Glutamatergic neuron (in vitro differentiated cells): ENCODE measurements around the gene CLOCK. TPM values are rescaled to one million over a fixed set of nuclear protein-coding genes. Genes with fewer than 3 reads are reported as not detected.
A peak's percentile ranks its signal among the peaks of the same experiment; 100 is the strongest.

Experiments
- DNase-seq: peaks from one replicate; pipeline ENCODE4 v3.0.0; 2022
- H3K27ac Mint-ChIP-seq: one replicate; pipeline ENCODE4 v1.8.0; 2020; ENCODE audit warnings: mild to moderate bottlenecking, mixed read lengths, inconsistent platforms; ENCODE audit not compliant: unreplicated experiment
- H3K27me3 Mint-ChIP-seq: one replicate; pipeline ENCODE4 v1.8.0; 2020; ENCODE audit warnings: mild to moderate bottlenecking, moderate library complexity, mixed read lengths, inconsistent platforms; ENCODE audit not compliant: unreplicated experiment
- H3K36me3 Mint-ChIP-seq: one replicate; pipeline ENCODE4 v1.8.0; 2020; ENCODE audit warnings: mild to moderate bottlenecking, mixed read lengths, inconsistent platforms; ENCODE audit not compliant: unreplicated experiment
- H3K4me1 Mint-ChIP-seq: one replicate; pipeline ENCODE4 v1.8.0; 2020; ENCODE audit warnings: mild to moderate bottlenecking, low read depth, mixed read lengths, inconsistent platforms; ENCODE audit not compliant: unreplicated experiment
- H3K4me3 Mint-ChIP-seq: one replicate; pipeline ENCODE4 v1.8.0; 2020; ENCODE audit warnings: mild to moderate bottlenecking, mixed read lengths, inconsistent platforms; ENCODE audit not compliant: unreplicated experiment
- H3K9me3 Mint-ChIP-seq: one replicate; pipeline ENCODE4 v1.8.0; 2020; ENCODE audit warnings: mild to moderate bottlenecking, moderate library complexity, mixed read lengths, inconsistent platforms; ENCODE audit not compliant: unreplicated experiment
- total RNA-seq: library from RNA; stranded (reverse); fragmentation: NEBNext Ultra II Directional; extraction: Animal tissue kit (Norgen Biotek cat#: 25700); gene quantifications from one replicate; pipeline ENCODE4 v1.2.1, GENCODE V29; 2021; ENCODE audit not compliant: unreplicated experiment
- TF ChIP-seq, protein P1 (sequence below): fragments of 200-600 bp; sonication (generic); IDR thresholded peaks from one replicate; pipeline ENCODE4 v1.5.0; 2021; ENCODE audit not compliant: partially characterized antibody, unreplicated experiment

The CLOCK gene
- total RNA-seq, 1 donor from 2014 or later = 7.6 TPM

DNA sequence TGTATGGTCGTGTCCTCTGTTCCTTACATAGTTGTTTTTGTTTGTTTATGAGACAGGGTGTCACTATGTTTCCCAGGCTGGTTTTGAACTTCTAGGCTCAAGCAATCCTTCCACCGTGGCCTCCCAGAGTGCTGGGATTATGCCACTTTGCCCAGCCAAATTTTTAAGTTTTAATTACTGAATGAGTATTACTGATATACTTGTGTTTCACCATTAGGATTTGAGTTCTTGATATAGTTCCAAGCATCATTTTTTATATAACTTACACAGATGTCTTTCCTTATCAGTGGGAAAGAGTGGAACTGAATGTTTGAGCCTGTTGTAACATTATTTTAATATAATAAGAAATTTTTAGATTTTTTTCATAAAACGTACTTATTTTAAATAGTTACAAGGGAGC lies 130.5 kb downstream of the CLOCK start:
- DNase-seq = no peak
- Mint-ChIP-seq H3K9me3 (no peaks in the 10 kb centered on the region), H3K4me1 (no peaks in the 10 kb centered on the region), H3K27ac (no peak overlapping the region), H3K27me3 (no peaks in the 10 kb centered on the region), H3K36me3 (no peaks in the 10 kb centered on the region), H3K4me3 (no peak overlapping the region)
- TF ChIP-seq, protein P1, sequence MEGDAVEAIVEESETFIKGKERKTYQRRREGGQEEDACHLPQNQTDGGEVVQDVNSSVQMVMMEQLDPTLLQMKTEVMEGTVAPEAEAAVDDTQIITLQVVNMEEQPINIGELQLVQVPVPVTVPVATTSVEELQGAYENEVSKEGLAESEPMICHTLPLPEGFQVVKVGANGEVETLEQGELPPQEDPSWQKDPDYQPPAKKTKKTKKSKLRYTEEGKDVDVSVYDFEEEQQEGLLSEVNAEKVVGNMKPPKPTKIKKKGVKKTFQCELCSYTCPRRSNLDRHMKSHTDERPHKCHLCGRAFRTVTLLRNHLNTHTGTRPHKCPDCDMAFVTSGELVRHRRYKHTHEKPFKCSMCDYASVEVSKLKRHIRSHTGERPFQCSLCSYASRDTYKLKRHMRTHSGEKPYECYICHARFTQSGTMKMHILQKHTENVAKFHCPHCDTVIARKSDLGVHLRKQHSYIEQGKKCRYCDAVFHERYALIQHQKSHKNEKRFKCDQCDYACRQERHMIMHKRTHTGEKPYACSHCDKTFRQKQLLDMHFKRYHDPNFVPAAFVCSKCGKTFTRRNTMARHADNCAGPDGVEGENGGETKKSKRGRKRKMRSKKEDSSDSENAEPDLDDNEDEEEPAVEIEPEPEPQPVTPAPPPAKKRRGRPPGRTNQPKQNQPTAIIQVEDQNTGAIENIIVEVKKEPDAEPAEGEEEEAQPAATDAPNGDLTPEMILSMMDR = no peak

DNA sequence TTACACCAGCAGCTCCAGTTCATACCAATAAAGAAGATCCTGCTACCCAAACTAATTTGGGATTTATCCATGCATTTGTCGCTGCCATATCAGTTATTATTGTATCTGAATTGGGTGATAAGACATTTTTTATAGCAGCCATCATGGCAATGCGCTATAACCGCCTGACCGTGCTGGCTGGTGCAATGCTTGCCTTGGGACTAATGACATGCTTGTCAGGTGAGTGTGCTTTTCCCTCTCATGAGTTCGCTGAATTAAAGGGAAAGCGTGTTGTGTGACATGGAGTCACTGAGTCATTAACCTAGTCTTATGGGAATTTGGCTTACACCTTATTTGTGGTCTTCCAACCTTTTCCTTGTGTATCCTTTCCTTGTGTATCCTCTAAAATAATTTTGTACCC lies 135.1 kb downstream of the CLOCK start:
- no peak for DNase-seq
- peaks cover 17% of the 10 kb centered on the region for H3K4me1 Mint-ChIP-seq
- no peaks in the 10 kb centered on the region for H3K36me3 Mint-ChIP-seq
- no peaks in the 10 kb centered on the region for H3K9me3 Mint-ChIP-seq
- TF ChIP-seq, protein P1 = no peak
- H3K4me3 Mint-ChIP-seq = no peak overlapping the region
- H3K27me3 Mint-ChIP-seq = no peaks in the 10 kb centered on the region
- no peak overlapping the region for H3K27ac Mint-ChIP-seq

DNA sequence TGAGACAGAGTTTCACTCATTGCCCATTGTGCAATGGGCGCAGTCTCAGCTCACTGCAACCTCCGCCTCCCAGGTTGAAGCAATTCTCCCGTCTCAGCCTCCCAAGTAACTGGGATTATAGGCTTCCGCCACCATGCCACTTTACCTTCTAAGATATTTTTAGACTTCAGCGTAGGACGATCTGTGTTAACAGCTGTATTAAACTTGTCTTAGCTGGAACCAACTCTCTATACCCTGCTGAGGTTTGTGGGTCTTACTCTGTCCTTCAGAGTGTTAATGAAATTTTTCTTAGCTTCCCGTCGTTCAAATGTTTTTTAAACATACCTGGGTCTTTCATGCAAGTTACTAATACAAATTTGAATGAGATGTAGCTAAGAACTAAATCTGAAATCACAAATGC lies 136.3 kb downstream of the CLOCK start:
- H3K27me3 Mint-ChIP-seq = peaks cover 3% of the 10 kb centered on the region
- H3K27ac Mint-ChIP-seq = no peak overlapping the region
- no peaks in the 10 kb centered on the region for H3K36me3 Mint-ChIP-seq

DNA sequence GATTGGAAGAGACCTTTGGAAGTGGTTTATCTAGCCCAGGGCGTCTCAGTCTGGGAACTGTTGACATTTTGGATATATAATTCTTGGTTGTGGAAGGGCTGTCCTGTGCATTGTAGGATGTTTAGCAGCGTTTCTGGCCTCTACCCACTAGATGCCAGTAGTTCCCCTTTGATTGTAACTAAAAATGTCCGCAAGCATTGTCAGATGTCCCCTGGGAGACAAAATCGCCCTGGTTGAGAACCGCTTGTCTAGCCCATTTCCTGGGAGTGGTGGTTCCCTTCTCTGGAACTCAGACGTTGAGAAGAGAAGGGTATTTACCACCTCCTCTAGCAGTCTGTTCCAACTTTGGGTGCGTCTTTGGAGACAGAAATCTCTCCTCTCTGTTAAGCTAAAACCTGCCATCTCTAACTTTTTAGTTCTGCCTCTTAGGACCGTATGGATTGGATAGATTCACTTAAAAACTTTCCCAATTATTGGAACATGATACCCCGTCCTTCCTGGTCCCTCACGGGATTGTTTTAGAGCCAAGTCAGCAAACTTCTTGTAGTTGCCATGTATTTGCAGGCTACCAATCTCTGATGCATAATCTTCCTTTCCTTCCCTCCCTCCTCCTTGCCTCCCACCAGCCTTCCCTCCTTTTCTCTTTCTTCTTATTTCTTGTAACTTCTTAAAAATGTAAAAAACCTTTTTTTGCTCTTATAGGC lies 137.1 kb downstream of the CLOCK start:
- TF ChIP-seq, protein P1 = no peak
- DNase-seq = peak; percentile 49
- Mint-ChIP-seq H3K4me3 (peak overlapping the region; percentile 35), H3K27me3 (peaks cover 3% of the 10 kb centered on the region), H3K9me3 (no peaks in the 10 kb centered on the region), H3K36me3 (no peaks in the 10 kb centered on the region), H3K4me1 (peaks cover 19% of the 10 kb centered on the region), H3K27ac (no peak overlapping the region)

More for the DNA sequence above, 136.3 kb downstream of the CLOCK start:
- no peak overlapping the region for H3K4me3 Mint-ChIP-seq
- H3K9me3 Mint-ChIP-seq = no peaks in the 10 kb centered on the region
- DNase-seq = no peak
- H3K4me1 Mint-ChIP-seq = peaks cover 19% of the 10 kb centered on the region
- TF ChIP-seq, protein P1 = no peak

DNA sequence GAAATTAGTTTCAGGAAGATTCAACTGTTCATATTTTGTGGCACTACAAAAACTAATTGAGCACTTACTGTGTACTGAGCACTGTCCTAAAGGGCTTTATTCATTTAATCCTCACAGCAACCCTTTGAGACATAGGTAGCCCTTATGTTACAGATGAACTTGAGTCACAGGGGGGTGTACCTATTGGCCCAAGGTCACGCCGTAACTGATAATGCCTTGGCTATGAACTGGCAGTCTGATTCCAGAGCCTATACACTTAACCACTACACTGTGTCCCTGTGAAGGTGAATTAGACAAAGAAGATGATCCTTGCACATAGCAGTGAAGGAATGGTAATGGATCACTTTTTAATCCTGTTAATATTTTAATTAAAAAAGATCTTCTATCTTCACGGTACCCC lies 138.9 kb downstream of the CLOCK start:
- no peak overlapping the region for H3K4me3 Mint-ChIP-seq
- peak overlapping the region; percentile 48 for H3K27ac Mint-ChIP-seq
- H3K27me3 Mint-ChIP-seq = peaks cover 3% of the 10 kb centered on the region
- H3K36me3 Mint-ChIP-seq = no peaks in the 10 kb centered on the region
- TF ChIP-seq, protein P1 = no peak
- no peak for DNase-seq
- H3K4me1 Mint-ChIP-seq = peaks cover 19% of the 10 kb centered on the region
- H3K9me3 Mint-ChIP-seq = no peaks in the 10 kb centered on the region
